PC-3 (cell line): ENCODE measurements around the gene ATXN3. TPM values are rescaled to one million over a fixed set of nuclear protein-coding genes. Genes with fewer than 3 reads are reported as not detected.
"Not testable (repeated sequence)": the region's sequence is repeated elsewhere in the genome, so short reads cannot be mapped to it uniquely, and the experiment has no call there.

Experiments
- ATAC-seq: fragments of 200-7000 bp; cut with Tn5 transposase; 2 replicates; pipeline ENCODE4 v1.9.1; 2020; ENCODE audit warnings: mild to moderate bottlenecking, moderate library complexity
- BruUV-seq: library from RNA; stranded (reverse); fragments of 400-500 nt; replicated peaks from 2 replicates; lab custom pipeline; 2021; lab: Mats Ljungman, UMichigan
- CTCF ChIA-PET: fragments of 300-600 bp; sonication (Branson Sonifier 250); formaldehyde crosslinking; loops from one replicate; lab custom pipeline; 2022; ENCODE audit warnings: antibody characterized with exemption; lab: Charles Lee
- POLR2A ChIA-PET: fragments of 300-600 bp; sonication (Branson Sonifier 250); formaldehyde crosslinking; loops from one replicate; lab custom pipeline; 2022; ENCODE audit warnings: antibody characterized with exemption; ENCODE audit not compliant: unreplicated experiment; lab: Charles Lee
- DNase-seq: peaks from one replicate; pipeline ENCODE4 v3.0.0-alpha.2; 2015
- H2AFZ ChIP-seq: fragments of 300-600 bp; sonication (generic); 2 replicates; pipeline ENCODE4 v1.6.0; 2016; ENCODE audit warnings: antibody characterized with exemption, low read length
- H3F3A ChIP-seq: fragments of 300-600 bp; sonication (generic); one replicate; pipeline ENCODE4 v1.6.0; 2017; ENCODE audit warnings: antibody characterized with exemption, low read length, control low read depth, mild to moderate bottlenecking; ENCODE audit not compliant: unreplicated experiment
- H3K27ac ChIP-seq: fragments of 300-600 bp; sonication (generic); 2 replicates; pipeline ENCODE4 v1.5.1; 2016; ENCODE audit warnings: mild to moderate bottlenecking, low read length
- H3K27me3 ChIP-seq: fragments of 300-600 bp; sonication (generic); 2 replicates; pipeline ENCODE4 v1.6.1; 2016; ENCODE audit warnings: low read length, mixed read lengths
- H3K36me3 ChIP-seq: fragments of 300-600 bp; sonication (generic); 2 replicates; pipeline ENCODE4 v1.6.1; 2016; ENCODE audit warnings: low read depth, mixed run types, low read length, mixed read lengths
- H3K4me1 ChIP-seq: fragments of 300-600 bp; sonication (generic); 2 replicates; pipeline ENCODE4 v1.5.1; 2016; ENCODE audit warnings: low read length; ENCODE audit not compliant: insufficient read depth
- H3K4me2 ChIP-seq: fragments of 300-600 bp; sonication (generic); 2 replicates; pipeline ENCODE4 v1.6.0; 2016; ENCODE audit warnings: low read length
- H3K4me3 ChIP-seq: fragments of 300-600 bp; sonication (generic); 2 replicates; pipeline ENCODE4 v1.5.1; 2016; ENCODE audit warnings: mild to moderate bottlenecking, low read length, mixed read lengths
- H3K79me2 ChIP-seq: fragments of 300-600 bp; sonication (generic); 2 replicates; pipeline ENCODE4 v1.6.1; 2017; ENCODE audit warnings: low read length, mixed read lengths
- H3K9ac ChIP-seq: fragments of 300-600 bp; sonication (generic); 2 replicates; pipeline ENCODE4 v1.6.0; 2016; ENCODE audit warnings: mild to moderate bottlenecking, low read length
- H3K9me2 ChIP-seq: fragments of 300-600 bp; sonication (generic); replicated peaks from 2 replicates; pipeline ENCODE4 v1.6.1; 2016; ENCODE audit warnings: mixed run types, low read length, mixed read lengths
- H3K9me3 ChIP-seq: fragments of 300-600 bp; sonication (generic); 2 replicates; pipeline ENCODE4 v1.6.1; 2016; ENCODE audit warnings: low read length, mixed read lengths
- H4K20me1 ChIP-seq: fragments of 300-600 bp; sonication (generic); 2 replicates; pipeline ENCODE4 v1.6.1; 2016; ENCODE audit warnings: low read length, mixed read lengths
- CTCF ChIP-seq: fragments of 300-600 bp; sonication (generic); conservative IDR thresholded peaks from 2 replicates; pipeline ENCODE4 v1.5.1; 2017; ENCODE audit warnings: antibody characterized with exemption, low read depth, mild to moderate bottlenecking, low read length
- EZH2 ChIP-seq: fragments of 300-600 bp; sonication (generic); IDR thresholded peaks from one replicate; pipeline ENCODE4 v1.6.1; 2017; ENCODE audit warnings: antibody characterized with exemption, mild to moderate bottlenecking, low read length; ENCODE audit not compliant: unreplicated experiment
- EZH2phosphoT487 ChIP-seq: fragments of 300-600 bp; sonication (generic); IDR thresholded peaks from 2 replicates; pipeline ENCODE4 v1.6.1; 2018; ENCODE audit warnings: mild to moderate bottlenecking, antibody characterized with exemption, low read length, borderline replicate concordance
- intact Hi-C: fragments of 100-400 bp; cut with micrococcal nuclease; formaldehyde crosslinking; loops from 2 replicates; pipeline ENCODE4 v1.9.0; 2023
- total RNA-seq: library from RNA; depleted of rRNA; stranded (reverse); fragments of >200 nt; gene quantifications from 2 replicates; pipeline ENCODE4 v1.2.3, GENCODE V29; 2014

Gene ATXN3
- total RNA-seq, 1 experiment from 2014 or later, result 49.3 TPM

GRCh38 chr14:92074555-92074954 lies 31.8 kb downstream of the ATXN3 start:
- Histone ChIP-seq H3K9me3 (no peaks in the 10 kb centered on the region), H3K27me3 (no peaks in the 10 kb centered on the region), H3K9ac (no peak overlapping the region), H4K20me1 (no peaks in the 10 kb centered on the region), H3K4me3 (no peak overlapping the region), H3K4me1 (no peaks in the 10 kb centered on the region), H3K9me2 (no peaks in the 10 kb centered on the region), H3K4me2 (no peak overlapping the region), H3K79me2 (no peaks in the 10 kb centered on the region), H2AFZ (no peak overlapping the region), H3F3A (no peaks in the 10 kb centered on the region), H3K36me3 (peaks cover 5% of the 10 kb centered on the region; the same call in 1 of the 2 replicates), H3K27ac (no peak overlapping the region)
- POLR2A ChIA-PET, result no interaction called here
- CTCF ChIA-PET, result no interaction called here
- TF ChIP-seq EZH2 (no peak), CTCF (no peak), EZH2phosphoT487 (no peak)
- intact Hi-C loops, result no loop called here
- ATAC-seq, result no peak
- no peak for DNase-seq
- no TSS peak for BruUV-seq

DNA sequence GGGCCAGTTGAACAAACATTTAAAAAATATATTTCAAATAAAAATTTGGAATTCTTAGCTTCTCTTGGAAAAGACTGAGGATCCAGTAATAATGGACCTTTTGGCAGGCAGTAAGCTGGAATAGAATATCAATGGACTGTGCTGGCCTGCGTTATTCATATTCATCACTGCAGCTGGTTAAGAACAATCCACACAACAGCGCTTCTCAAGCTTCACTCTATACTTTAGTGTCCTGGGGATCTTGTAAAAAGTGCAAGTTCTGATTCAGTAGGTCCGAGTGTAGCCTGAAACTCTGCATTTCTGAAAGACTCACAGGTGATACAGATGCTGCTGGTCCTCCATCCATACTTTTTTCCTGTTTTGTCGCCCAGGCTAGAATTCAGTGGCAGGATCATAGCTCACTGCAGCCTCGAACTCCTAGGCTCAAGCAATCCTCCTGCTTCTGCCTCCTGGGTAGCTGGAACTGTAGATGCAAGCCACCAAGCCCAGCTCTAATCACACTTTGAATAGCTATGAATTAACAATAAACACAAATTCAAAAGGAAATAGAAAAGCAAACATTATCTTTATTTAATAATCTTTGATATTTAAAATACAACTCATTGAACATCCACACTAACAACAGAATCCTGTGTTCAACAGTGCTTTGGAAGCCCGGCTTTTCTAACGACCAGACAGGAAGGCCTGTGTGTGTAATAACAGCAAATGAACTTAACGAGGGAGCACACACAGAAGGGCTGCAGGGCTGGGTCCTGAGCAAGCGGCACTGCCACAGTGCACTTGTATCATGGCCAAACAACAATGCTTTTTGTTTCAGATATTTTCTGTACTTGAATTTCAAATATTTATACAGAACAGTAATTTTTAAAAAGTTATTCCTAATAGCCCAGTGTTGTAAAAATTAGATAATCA lies 48.1 kb downstream of the ATXN3 start:
- H3K79me2 ChIP-seq, result no peaks in the 10 kb centered on the region
- H3K27ac ChIP-seq, result no peak overlapping the region
- POLR2A ChIA-PET, result no interaction called here
- H3K9me3 ChIP-seq, result no peaks in the 10 kb centered on the region
- no peaks in the 10 kb centered on the region for H3K9me2 ChIP-seq
- no peaks in the 10 kb centered on the region for H3K36me3 ChIP-seq
- no peaks in the 10 kb centered on the region for H3F3A ChIP-seq
- H2AFZ ChIP-seq, result no peak overlapping the region
- DNase-seq (no peak), ATAC-seq (no peak)
- no peak overlapping the region for H3K4me3 ChIP-seq
- CTCF ChIA-PET, result no interaction called here
- H4K20me1 ChIP-seq, result no peaks in the 10 kb centered on the region
- BruUV-seq, result no TSS peak
- H3K4me1 ChIP-seq, result no peaks in the 10 kb centered on the region
- intact Hi-C loops, result no loop called here
- TF ChIP-seq EZH2phosphoT487 (no peak), EZH2 (no peak), CTCF (no peak)
- no peak overlapping the region for H3K4me2 ChIP-seq
- no peaks in the 10 kb centered on the region for H3K27me3 ChIP-seq
- H3K9ac ChIP-seq, result no peak overlapping the region

GRCh38 chr14:92049781-92050180 lies 56.6 kb downstream of the ATXN3 start:
- H3F3A ChIP-seq, result no peaks in the 10 kb centered on the region
- no peaks in the 10 kb centered on the region for H3K9me2 ChIP-seq
- H3K4me3 ChIP-seq, result no peak overlapping the region
- no peak overlapping the region for H3K9ac ChIP-seq
- H3K27me3 ChIP-seq, result no peaks in the 10 kb centered on the region
- H3K27ac ChIP-seq, result no peak overlapping the region
- no peaks in the 10 kb centered on the region for H4K20me1 ChIP-seq
- ChIA-PET CTCF (no interaction called here), POLR2A (no interaction called here)
- TF ChIP-seq CTCF, result no peak
- TF ChIP-seq EZH2phosphoT487, result no peak
- TF ChIP-seq EZH2, result no peak
- no peak overlapping the region for H2AFZ ChIP-seq
- intact Hi-C loops, result no loop called here
- no peak for DNase-seq
- no peak for ATAC-seq
- H3K79me2 ChIP-seq, result no peaks in the 10 kb centered on the region
- H3K4me2 ChIP-seq, result no peak overlapping the region
- H3K36me3 ChIP-seq, result no peaks in the 10 kb centered on the region
- no TSS peak for BruUV-seq
- H3K9me3 ChIP-seq, result no peaks in the 10 kb centered on the region
- no peaks in the 10 kb centered on the region for H3K4me1 ChIP-seq

GRCh38 chr14:92049221-92049620 lies 57.2 kb downstream of the ATXN3 start:
- H3K79me2 ChIP-seq, DNase-seq, H3K4me1 ChIP-seq, H2AFZ ChIP-seq, POLR2A ChIA-PET, H3F3A ChIP-seq, H3K27ac ChIP-seq, H3K27me3 ChIP-seq, H4K20me1 ChIP-seq, H3K4me3 ChIP-seq, intact Hi-C loops, H3K9me3 ChIP-seq, ATAC-seq, H3K4me2 ChIP-seq, CTCF ChIA-PET, BruUV-seq, H3K9me2 ChIP-seq, H3K36me3 ChIP-seq, H3K9ac ChIP-seq: not testable (repeated sequence)
